Measurements from ENCODE around the gene KANSL2.
A peak's percentile ranks its signal among the peaks of the same experiment; 100 is the strongest.

Gene KANSL2

DNA sequence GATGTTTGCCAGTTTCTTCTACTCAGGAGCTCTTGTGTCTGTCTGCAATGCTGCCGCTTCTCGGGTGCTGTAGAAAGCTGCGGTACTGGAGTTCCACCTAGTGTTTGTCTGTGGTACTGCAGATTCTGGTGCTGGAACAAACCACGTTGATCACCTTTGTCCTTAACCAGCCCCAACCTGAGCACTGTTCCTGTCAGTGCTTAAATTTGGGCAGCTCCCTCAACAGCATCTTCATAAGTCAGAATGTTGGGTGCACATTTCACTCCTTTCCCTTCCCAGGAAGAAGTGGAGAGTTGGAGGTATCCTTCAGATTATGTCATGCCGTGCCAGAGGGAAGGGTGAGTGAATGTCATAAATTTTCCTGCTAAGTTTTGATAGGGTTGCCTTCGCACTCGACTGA is 63.5 kb downstream of the KANSL2 start:
- FAIRE-seq (peak; percentile 91), DNase-seq (ENCODE audit: insufficient read length, low spot score) (peak; percentile 59)

GRCh38 chr12:48615681-48616080 is 66.4 kb downstream of the KANSL2 start:
- FAIRE-seq (no peak), DNase-seq (ENCODE audit: insufficient read length, low spot score) (no peak)

GRCh38 chr12:48613321-48613720 is 68.7 kb downstream of the KANSL2 start:
- DNase-seq (ENCODE audit: insufficient read length, low spot score) (no peak), FAIRE-seq (no peak)

Data from GM19239 (cell line).